GM23338 (cell line): ENCODE measurements around the gene ACVRL1.

ENCODE experiments used
- CREB1 ChIP-seq: fragments of 250-450 bp; sonication (Bioruptor Pico); IDR thresholded peaks from 2 replicates; pipeline ENCODE4 v1.5.0; 2020; ENCODE audit warnings: low read depth, mild to moderate bottlenecking, moderate library complexity
- JUNB ChIP-seq: IDR thresholded peaks from one replicate; pipeline ENCODE4 v1.6.1; 2016; ENCODE audit warnings: antibody characterized with exemption; ENCODE audit not compliant: unreplicated experiment
- POLR2AphosphoS5 ChIP-seq: IDR thresholded peaks from 2 replicates; pipeline ENCODE4 v1.6.1; 2016; ENCODE audit warnings: antibody characterized with exemption, low read depth
- TF ChIP-seq, protein P1 (sequence below), 2 experiments: fragments of 200-600 bp in 1 of 2; sonication (generic) in 1 of 2; conservative IDR thresholded peaks; 2 replicates each; pipeline versions ENCODE4 v1.5.1 to v1.6.1; 2016 to 2017; ENCODE audit warnings: antibody characterized with exemption in 2 of 2, low read depth in 2 of 2, mild to moderate bottlenecking in 2 of 2, moderate library complexity in 1 of 2
- TF ChIP-seq, protein P2 (sequence below): IDR thresholded peaks from one replicate; pipeline ENCODE4 v1.6.1; 2018; ENCODE audit warnings: antibody characterized with exemption; ENCODE audit not compliant: unreplicated experiment

DNA sequence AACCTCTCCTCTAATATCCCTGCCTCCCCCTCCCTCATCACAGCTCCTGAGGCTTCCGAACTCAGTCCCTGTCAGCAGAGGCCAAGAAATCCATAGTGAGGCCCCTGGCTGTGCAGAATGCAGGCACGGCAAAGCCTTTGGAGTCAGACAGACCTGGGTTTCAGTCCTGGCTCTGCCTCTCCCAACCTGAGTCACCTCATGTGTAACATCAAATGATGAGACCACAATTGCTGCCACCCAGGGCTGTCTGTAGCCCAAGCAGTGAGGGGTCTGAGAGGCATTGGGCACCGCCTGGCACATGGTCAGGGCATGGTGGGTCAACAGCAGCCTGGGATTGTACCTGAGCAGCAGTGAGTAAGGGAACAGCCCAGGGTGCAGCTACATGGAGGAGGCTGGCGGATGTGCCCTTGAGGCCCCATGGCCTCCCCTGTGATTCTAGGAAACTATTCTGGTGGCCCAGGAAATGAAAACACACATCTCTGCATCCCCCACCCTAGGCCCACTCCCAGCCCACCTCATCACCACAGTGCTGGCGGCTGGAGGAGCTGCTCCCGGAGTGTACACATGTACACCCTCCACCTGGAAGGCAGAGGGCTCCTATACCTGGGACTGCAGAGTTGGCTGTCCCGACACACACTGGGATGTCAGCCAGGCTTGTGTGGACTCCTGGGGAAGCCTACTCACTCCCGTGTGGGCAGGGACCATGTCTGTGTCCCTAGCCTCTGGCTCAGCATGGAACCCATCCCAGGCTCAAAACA lies 11.7 kb upstream of the ACVRL1 start:
- TF ChIP-seq, protein P1, sequence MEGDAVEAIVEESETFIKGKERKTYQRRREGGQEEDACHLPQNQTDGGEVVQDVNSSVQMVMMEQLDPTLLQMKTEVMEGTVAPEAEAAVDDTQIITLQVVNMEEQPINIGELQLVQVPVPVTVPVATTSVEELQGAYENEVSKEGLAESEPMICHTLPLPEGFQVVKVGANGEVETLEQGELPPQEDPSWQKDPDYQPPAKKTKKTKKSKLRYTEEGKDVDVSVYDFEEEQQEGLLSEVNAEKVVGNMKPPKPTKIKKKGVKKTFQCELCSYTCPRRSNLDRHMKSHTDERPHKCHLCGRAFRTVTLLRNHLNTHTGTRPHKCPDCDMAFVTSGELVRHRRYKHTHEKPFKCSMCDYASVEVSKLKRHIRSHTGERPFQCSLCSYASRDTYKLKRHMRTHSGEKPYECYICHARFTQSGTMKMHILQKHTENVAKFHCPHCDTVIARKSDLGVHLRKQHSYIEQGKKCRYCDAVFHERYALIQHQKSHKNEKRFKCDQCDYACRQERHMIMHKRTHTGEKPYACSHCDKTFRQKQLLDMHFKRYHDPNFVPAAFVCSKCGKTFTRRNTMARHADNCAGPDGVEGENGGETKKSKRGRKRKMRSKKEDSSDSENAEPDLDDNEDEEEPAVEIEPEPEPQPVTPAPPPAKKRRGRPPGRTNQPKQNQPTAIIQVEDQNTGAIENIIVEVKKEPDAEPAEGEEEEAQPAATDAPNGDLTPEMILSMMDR (conservative IDR thresholded peaks at IDR 0.05; ENCODE audit: low read depth in 2 of 2) = no peak
- TF ChIP-seq POLR2AphosphoS5 (no peak), CREB1 (no peak), JUNB (no peak)
- TF ChIP-seq, protein P2, sequence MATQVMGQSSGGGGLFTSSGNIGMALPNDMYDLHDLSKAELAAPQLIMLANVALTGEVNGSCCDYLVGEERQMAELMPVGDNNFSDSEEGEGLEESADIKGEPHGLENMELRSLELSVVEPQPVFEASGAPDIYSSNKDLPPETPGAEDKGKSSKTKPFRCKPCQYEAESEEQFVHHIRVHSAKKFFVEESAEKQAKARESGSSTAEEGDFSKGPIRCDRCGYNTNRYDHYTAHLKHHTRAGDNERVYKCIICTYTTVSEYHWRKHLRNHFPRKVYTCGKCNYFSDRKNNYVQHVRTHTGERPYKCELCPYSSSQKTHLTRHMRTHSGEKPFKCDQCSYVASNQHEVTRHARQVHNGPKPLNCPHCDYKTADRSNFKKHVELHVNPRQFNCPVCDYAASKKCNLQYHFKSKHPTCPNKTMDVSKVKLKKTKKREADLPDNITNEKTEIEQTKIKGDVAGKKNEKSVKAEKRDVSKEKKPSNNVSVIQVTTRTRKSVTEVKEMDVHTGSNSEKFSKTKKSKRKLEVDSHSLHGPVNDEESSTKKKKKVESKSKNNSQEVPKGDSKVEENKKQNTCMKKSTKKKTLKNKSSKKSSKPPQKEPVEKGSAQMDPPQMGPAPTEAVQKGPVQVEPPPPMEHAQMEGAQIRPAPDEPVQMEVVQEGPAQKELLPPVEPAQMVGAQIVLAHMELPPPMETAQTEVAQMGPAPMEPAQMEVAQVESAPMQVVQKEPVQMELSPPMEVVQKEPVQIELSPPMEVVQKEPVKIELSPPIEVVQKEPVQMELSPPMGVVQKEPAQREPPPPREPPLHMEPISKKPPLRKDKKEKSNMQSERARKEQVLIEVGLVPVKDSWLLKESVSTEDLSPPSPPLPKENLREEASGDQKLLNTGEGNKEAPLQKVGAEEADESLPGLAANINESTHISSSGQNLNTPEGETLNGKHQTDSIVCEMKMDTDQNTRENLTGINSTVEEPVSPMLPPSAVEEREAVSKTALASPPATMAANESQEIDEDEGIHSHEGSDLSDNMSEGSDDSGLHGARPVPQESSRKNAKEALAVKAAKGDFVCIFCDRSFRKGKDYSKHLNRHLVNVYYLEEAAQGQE = no peak
